GM19043 (cell line): ENCODE results near the gene HDAC7.

Experiments
- ATAC-seq: cut with Tn5 transposase; IDR thresholded peaks from one replicate; pipeline ENCODE4 v1.9.1; 2021; ENCODE audit warnings: low read depth; ENCODE audit not compliant: unreplicated experiment

HDAC7 gene

DNA sequence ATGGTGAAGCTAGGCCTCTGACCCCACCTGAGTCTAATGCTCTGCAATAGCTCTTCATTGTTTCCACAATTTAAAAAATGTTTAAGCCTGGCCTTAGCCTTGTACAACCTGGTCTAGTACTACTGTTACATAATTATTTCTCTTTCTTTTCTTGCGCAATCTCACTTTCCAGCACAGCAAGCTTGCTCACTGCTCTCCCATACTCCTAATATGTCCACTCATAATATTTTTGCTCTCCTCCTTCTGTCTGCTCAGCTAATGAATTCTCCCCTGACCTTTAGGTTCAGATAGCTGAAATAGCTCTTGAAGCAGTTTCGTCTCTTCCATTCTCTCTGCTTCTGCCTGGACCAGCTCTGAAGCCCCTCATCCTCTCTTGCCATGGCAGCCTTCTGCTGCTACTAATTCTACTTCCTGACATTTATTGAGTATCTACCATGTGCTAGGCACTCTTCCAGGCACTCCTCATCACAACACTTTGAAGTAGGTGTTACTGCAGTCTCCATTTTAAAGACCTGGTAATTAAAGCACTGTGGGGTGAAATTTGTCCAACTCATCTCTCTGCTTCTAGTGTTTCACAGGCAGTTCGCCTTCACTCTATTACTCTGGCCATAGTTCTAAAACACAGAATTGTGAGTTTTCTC lies 49.5 kb downstream of the HDAC7 start:
- no peak for ATAC-seq

DNA sequence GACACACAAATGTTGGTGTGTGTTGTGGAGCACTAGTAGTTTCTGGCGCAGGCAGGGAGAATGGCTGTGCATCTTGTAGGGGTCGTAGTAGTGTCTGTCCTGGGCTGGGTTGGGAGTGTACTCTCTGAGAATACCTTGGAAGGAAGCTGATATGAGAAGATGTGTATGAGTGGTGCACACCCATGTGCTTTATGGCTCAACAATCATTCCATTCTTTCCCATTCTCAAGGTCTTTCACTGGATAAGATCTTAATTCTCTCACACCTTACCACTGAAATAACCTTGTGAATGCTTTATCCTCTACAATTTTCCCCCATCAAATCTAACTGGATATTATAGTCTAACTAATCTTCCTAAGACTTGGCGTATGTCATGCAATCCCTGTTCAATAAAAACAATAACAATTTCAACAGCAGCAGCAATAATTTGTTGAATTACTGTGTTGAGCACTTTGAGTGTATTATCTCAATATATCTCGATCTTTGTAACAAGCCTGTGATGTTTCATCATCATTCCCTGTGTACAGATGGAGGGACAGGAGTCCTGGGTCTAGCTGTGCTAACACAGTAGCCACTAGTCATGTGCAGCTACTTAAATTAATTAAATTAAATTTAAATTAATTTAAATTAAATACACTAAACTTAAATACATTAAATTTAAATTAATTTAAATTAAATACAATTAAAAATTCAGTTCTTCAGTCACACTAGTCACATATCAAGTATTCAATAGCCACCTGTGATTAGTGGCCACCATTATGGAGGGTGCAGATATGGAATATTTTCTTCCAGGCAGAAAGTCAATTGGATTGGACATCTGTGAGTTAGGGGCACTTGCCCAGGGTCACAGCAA lies 50.2 kb downstream of the HDAC7 start:
- ATAC-seq, result no peak

DNA sequence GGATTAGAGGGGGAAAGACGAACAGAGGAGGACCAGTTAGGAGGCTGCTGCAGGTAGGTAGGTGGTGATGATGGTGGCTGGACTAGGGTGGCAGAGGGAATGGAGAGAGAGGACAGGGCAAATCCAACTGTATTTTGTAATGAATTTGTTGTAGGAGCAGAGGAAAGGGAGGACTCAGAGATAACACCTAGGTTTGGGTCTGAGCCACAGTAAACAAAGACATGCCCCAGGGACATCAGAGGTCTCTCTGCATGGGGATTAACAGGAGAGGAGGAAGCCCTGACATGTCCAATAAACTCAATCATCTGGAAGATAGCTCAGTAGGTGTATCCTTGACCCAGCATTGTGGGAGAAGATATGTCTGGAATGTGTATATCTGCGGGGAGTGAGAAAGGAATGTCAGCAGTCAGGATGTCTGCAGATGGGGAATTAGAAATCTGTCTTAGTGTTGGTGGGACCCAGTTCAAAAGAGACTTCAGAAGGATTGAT lies 51.3 kb downstream of the HDAC7 start:
- no peak for ATAC-seq

DNA sequence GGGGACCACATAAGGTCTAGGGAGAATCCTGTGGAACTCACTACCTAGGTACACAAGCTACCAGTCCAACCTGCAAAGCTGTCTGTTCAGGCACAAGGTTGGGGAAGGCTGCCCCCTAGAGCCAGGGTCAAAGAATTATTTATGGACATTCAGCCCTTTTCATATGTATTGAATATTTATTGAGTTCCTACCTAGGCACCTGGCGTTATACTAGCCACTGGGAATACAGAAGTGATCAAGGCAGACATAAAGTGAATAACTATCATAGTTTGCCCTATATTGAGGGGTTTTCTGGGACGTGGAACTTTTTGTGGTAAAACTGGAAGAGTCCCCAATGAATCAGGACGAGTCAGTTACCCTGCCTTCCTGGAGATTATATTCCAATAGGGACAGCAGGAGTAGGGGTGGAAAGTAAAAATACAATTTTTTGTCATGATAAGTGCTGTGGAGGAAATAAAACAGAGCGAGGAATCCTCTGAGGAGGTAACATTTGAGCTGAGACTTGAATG lies 52.4 kb downstream of the HDAC7 start:
- ATAC-seq, result peak; percentile 49

DNA sequence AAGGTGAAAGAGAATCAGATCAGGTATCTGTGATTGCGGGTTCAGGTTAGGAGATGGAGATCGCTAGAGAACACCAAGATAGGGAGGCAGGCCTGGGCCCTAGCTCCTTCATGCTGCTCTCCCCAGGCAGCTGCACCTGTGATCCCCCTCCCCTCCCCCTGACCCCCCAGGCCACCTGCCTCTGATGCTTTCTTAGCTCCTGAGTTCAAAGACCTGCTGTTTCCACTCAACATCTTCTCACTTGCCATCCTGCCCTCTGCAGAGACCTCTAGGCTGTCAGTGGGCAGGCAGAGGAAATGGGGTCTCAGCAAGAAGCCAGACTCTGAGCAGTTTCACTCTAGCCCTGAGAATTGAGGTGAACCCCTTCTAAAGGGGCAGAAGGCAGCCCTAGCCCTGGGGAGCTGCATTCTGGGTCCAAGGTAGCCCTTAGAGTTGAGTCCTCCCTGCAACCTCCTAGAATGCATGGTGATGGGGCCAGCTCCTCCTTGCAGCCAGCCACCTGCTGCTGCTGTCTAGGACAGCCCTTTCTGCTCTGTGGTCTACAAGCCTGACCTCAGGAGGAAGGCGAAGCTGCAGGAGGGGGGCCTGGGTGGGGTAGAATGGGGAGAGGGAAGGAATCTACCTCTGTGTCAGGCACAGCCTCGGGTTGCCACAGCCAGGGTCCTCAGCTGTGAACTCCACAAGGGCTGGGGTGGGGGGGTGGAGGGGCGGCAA lies 53.0 kb downstream of the HDAC7 start:
- no peak for ATAC-seq

DNA sequence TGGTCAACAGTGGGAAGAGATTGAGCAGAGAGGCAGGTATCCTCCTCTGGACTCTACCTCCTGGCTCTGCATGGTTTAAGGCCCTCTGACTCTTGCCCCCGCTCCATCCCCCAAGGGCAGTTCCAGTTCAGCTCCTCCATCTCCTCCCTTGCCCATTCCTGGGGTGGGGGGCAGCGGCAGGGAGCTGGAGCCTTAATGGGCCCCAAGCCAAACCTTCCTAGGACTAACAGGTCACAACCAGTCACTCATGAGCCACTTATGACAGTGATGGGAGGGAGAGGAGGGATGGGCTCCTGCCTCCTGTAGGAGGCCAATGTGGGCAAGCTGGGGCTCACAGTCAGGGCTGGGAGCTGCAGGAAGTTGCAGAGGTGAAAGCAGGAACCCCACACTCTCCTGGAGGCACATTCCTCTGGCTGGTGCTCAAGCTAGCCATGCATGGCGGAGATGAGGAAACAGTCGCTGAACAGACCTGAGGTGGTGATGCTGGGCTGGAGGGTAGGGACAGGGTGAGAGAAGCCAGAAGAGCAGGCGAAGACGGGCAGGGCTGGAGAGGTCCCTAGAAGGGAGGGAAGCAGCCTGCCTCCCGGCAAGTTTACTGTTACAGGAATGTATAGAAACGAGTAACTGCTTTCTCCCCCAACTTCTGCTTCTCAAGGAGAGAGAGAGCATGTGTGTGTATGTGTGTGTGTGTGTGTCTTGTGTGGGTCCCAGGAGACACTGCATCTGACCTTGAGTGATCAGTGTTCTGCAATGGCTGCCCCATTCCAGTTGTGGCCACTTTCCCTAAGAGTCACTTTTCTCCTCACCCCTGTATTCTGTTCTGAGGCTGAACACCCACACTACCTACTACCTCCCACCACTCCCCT lies 56.0 kb downstream of the HDAC7 start:
- ATAC-seq, result no peak

DNA sequence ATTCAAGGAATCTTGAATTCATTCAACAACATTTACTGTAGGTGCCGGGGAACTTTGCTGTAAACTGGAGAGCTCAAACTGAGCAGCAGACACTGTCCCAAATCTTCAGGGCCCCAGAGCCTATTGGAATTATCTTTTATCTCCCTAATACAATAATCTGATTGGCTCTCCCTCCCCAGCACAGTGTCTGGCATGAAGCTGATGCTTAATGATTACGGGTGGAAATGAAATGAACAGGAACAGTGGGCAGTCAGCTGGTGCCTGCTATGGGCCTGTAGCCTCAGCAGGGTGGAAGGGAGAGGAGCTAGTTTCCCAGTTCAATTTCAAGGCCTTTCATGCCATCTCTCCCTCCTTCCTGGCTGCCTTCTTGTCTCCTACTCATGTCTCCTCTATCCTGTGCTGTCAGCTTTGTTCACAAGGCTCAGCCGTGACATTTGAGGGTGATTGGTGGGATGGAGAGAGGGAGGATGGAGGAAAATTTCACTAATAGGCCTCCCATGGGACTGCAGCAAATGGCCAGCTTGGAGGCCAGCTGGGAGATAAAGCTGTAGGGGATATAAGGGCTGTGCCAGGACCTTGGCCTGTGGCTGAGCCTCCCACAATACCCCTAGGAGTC lies 56.7 kb downstream of the HDAC7 start:
- ATAC-seq, result no peak

DNA sequence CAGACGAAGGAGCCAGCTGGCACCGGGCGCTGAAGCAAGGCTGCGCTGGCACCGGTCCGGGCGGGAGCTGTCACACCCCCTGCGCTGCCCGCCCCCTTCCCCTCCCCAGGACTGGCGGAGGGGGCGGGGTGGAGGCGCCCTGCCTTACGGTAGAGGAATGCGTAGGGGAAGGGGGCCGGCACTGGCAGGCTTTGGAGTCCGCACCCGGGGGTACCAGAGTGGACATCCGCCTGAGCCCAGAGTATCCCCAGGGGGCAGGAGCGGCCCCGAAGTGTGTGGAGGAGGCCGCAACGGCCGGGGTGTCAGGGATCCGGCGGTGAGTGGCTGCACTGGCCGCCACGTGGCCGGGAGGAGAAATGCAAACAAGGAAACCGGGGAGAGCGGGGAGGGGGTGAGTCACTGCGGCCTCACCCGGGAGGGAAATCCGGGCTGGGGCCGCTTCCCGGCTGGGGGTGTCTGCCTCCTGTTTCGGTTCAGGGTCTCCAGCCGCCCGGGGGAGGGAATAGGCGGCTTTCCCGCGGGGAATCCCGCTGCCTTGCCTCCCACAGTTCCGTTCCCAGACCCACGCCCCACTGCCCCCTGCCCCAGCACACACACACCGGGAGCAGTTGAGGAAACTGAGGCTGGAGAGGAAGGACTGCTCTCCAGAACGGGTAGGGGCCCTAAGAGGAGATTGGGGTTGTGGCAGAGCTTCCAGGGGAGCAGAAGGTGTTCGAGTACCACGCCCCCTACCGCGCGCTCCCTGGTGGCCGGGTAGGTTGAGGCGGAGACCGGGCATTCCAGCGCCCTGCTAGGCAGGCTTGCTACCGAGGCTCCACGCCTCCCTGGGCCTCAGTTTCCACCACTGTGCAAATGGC lies 60.6 kb downstream of the HDAC7 start, which contains the start of gene RAPGEF3:
Gene RAPGEF3 (minus strand): TSS at position 47 of the 857 bp plus-strand sequence. CDS start 324 bp downstream, outside the sequence.
- ATAC-seq, result peak; percentile 47

DNA sequence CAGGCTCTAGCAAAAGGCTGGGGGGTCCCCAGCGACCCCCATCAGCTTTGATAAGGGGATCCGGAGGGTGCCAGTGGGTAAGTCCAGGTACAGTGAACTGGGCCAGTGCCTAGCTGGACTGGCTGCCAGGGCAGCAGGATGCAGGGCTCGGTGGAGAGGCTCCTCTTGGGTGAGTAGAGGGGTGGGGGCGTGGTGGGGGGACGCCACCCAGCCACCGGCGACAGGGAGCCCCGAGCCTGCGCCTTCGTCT lies 61.2 kb downstream of the HDAC7 start:
- no peak for ATAC-seq

DNA sequence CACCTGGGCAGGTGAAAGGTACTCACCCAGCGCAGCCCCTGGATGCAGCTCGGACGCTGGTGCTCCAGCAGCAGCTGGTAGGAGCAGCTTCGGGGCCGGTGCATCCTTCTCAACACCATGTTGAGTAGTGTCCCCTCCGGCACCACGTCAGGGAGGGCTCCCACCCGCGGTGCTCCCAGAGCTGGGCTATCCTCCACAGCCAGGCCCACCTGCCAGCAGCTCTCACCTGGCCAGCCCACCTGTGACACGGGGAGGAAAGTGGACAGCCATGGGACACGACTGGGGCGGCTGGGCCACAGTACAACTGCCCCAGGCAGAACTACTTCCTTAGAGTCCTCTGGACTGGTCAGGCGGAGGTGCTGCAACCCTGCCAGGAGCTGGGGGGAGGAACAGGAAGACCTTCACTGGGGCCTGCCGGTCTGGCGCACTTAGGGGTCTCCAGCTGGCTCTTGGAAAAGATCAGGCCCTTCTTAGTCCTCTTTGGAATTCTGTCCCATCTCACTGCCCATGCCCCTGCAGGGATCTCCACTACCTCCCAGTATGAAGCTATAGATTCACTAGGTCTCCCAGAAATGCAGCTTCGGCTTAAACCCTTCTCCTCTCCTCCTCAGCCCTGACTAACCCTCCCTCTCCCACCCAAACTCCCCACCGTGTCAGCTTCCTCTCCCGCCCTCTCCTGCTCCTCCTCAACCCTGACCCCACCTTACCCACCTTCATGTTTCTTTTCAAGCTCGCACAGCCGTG lies 61.7 kb downstream of the HDAC7 start:
- ATAC-seq, result no peak

DNA sequence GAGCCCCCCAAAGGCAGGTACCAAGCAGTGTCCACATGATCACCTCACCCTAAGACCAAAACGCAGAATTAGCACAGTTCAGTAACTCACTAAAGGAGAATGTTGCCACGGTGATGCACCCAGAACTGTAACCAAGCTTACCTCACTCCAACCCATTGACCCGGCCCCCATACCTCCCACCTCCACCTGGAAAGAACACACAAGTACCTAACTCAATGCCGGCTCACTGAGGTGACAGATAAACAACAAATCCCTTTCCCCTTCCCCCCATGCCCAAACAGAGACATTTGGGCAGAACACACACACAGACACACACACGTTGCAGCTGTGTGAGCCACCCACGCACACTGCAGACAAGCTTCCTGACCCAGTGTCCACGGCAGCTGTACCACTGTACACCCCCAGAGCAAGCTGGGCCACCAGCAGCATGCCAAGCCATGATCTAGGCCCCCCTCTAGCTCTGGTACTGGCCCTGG lies 62.3 kb downstream of the HDAC7 start:
- ATAC-seq, result no peak

DNA sequence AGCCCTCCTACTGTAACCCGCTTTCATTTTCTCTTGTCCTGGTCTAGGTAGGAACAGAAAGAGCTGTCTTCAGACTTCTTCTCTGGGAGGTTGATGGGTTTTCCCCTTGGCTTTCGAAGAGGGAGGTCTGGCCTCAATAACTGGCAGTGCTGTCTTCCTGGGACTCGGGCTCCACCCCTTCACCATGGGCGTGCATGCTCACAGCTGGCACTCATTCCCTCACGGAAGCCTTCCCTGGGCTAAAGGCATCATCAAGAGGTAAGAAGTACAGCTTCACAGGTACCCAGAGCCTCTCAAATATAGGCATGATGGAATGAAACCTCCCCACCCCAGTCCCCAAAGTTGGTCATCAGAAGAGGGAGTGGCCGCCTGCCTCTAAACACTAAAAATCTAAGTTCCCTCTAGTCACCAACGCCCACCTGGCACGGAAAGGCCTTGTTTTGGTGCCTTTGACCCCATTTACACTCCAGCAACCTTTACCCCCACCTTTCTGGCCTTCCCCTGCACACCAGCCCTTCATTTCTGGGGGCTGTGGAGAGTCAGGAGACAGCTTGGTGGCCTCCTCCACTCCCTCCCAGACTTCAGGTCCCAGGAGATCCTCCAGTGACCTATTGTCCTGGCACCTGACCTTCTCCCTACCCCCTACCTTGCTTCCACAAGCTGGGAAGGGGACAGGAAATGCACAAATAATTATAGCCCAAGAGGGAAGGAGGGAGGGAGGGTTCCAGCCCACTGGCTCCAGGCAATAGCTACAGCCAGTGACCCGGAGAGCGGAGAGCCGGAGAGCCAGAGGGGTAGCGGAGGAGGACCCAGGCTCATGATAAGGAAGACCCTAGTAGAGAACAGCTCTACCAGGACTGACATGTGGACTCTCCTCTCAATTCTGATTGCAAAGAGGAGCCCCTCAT lies 63.8 kb downstream of the HDAC7 start:
- ATAC-seq, result peak; percentile 64

DNA sequence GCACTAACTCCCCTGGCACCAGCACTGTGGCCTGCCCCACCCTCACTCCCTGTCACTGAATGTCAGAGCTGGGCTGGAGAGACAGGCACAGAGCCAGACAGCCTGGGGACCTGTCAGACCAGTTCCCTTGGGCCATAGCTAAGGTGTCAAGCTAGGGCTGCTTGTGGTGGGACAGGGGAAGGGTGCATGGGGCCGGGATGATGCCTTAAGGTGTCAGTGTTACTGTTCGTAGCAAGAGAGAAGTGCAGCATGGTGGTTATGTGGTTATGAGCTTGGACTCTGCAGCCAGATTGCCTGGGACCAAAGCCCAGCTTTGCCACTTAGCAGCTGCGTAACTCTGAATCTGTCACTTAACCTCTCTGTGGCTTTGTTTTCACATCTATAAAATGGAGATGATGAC lies 64.8 kb downstream of the HDAC7 start:
- ATAC-seq, result peak; percentile 11

DNA sequence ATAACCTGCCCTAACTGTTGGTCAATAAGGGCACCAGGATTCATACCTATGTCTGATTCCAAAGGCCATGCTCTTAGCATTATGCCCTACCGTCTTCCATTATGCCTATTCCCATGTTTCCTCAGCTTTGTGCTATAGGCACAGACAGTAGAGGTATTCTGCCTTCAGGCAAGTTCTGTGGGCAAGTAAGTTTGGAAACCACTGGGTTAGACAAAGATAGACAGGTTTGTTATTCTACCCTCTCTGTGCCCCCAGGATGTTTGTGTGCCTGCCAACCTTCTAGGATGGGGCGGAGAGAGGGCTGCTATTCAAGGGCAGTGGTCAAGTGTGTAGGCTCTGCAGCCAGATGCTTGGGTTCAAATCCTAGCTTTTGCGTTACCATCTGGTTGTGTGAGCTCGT lies 65.6 kb downstream of the HDAC7 start:
- no peak for ATAC-seq

DNA sequence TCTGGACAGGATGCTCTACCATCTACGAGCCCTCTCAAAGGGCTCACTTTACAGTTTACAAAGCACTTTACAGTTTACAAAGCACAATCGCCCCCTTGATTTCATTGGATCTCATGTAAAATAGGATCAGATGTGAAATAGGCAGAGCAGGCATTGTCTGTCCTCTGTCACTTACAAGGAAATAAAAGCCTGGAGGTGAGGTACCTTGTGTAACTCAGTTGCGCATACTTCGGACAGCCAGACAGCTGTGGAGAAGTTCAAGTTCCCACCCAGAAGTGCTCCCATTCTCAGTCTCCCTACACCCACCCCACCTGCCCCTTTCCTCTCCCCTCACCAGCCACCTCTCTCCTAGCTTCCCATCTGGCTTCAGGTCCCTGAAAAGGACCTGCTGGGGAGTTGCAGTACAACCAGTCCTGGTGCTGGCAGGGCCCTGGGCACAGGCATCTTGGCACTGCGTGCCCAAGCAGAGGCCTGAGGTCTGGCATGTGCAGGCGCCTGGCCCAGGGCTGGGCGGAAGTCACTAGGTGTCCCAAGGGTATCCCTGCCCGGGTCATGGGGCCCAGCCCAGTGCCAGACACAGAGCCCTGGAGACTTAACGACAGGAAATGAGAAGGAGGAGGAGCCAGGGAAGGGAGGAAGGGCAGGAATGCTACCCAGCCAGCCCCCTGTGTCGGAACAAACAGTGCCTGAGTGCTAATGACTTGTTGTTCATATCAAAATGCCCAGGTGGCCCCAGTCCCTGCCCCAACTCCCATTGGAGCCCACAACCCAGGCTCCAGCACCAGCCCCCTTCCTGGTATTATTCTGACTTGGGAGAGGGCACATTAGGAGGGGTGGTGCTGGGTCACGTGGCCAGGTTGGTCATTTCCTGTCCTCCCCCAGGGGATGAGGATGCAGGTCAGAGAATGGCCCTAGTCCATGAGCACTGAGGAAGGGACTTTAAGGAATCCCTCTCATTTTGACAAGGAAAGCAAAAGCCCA lies 66.4 kb downstream of the HDAC7 start:
- no peak for ATAC-seq

DNA sequence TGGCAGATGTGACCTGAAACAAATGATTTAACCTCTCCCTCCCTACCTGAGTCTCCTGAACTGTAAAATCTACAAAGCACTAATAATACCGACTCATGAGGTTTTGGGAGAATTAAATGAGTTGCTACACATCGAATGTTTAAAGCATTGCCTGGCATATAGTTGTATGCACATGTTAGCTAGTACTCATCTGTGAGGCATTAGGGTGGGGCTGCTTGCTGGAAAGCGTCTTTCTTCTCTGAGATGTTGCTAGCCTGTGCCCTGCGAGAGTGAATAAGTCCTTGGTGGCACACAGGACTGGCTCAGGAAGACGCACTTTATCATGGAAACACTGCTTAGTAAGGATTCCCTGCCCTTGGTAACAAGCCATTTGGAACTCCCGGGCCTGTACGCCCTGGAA lies 67.2 kb downstream of the HDAC7 start:
- ATAC-seq, result no peak
